AG10803 (cell line): Measurements from ENCODE around the gene MYL12A.

ENCODE experiments used
- DNase-seq: peaks from one replicate; pipeline ENCODE4 v3.0.0; 2010; ENCODE audit warnings: low read depth
- H3K4me3 ChIP-seq: 2 replicates; pipeline ENCODE4 v1.5.1; 2011; ENCODE audit warnings: mild to moderate bottlenecking, low read length, control low read depth
- CTCF ChIP-seq: conservative IDR thresholded peaks from 2 replicates; pipeline ENCODE4 v1.5.1; 2011; ENCODE audit warnings: mild to moderate bottlenecking, low read length, control low read depth, inconsistent platforms

The MYL12A gene

GRCh38 chr18:3211236-3211992, 36.2 kb upstream of the MYL12A start:
- H3K4me3 ChIP-seq, result no peak overlapping the region
- TF ChIP-seq CTCF, result no peak
- no peak for DNase-seq

GRCh38 chr18:3212657-3213056, 34.9 kb upstream of the MYL12A start:
- no peak overlapping the region for H3K4me3 ChIP-seq
- no peak for TF ChIP-seq CTCF
- no peak for DNase-seq

DNA sequence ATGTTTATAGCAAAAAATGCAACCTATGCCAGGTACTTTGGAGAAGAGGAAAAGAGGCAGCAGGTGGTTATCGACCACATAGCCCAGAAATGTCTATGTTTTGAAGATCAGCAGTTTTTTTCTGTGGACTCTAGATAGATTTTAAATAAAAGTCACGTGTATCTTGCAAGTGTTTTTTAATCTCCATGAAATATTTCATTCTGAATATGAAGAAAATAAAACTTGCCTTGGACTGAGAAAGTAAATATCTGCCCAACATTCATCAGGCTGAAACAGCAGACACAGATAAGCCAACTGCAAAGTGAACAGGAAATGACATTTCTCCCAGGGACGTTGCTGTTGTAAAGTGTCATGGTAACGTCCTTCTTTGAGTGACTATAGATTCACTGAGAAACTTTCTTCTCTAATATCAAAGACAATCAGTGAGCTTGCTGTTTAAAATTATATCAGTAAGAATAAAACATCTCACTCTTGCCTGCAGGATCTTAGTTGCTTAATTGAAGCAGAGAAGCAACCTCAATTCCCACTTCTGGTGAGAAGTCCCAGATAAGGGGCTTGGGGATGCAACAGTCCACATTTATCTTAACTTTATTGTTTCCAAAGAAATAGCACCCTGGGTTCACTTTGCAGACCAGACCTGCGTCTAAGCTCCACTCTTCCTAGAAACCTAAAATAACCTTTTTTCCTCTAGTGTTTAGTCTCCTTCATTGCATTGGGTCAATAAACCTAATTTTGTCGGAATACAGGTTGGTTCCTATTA, 34.1 kb upstream of the MYL12A start:
- H3K4me3 ChIP-seq, result no peak overlapping the region
- TF ChIP-seq CTCF, result no peak
- no peak for DNase-seq

- DNase-seq, result no peak
- no peak overlapping the region for H3K4me3 ChIP-seq
- TF ChIP-seq CTCF, result no peak
Measured at GRCh38 chr18:3214855-3215637, 32.6 kb upstream of the MYL12A start.

- TF ChIP-seq CTCF, result no peak
- DNase-seq, result no peak
- H3K4me3 ChIP-seq, result no peak overlapping the region
Measured at GRCh38 chr18:3216987-3217386, 30.6 kb upstream of the MYL12A start.

- TF ChIP-seq CTCF, result no peak
- no peak overlapping the region for H3K4me3 ChIP-seq
- DNase-seq, result no peak
Measured at GRCh38 chr18:3217948-3218647, 29.5 kb upstream of the MYL12A start.
